ENCODE measurements around the gene OR10V1.

DNA sequence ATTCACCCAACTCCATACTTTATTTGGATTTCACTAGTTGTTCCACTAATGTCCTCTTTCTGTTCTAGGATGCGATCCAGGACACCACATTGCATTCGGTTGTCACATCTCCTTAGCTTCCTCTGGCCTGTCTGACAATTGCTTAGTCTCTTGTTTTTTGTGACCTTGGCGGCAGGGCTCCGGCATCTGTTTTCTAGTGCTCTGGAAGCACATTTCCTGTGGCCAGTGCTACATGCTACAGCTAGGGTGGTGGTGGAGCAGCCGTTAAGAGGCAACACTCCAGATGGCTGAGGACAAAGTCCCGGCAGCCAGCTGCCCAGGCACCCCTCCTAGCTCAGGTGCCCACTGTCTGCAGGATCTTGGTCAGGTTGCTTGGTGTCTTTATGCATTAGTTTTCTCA lies 48.3 kb upstream of the OR10V1 start:
- no peak for TF ChIP-seq CTCF (conservative IDR thresholded peaks at IDR 0.05; ENCODE audit: low read length)
- TF ChIP-seq EZH2phosphoT487 (IDR thresholded peaks at IDR 0.05; ENCODE audit: borderline replicate concordance) = no peak
